HPDE6-E6E7 (cell line): Measurements from ENCODE around the gene AASS.

Experiments used
- DNase-seq: peaks from one replicate; pipeline ENCODE4 v3.0.0; 2011; ENCODE audit warnings: missing footprints; ENCODE audit errors: extremely low spot score

AASS gene

DNA sequence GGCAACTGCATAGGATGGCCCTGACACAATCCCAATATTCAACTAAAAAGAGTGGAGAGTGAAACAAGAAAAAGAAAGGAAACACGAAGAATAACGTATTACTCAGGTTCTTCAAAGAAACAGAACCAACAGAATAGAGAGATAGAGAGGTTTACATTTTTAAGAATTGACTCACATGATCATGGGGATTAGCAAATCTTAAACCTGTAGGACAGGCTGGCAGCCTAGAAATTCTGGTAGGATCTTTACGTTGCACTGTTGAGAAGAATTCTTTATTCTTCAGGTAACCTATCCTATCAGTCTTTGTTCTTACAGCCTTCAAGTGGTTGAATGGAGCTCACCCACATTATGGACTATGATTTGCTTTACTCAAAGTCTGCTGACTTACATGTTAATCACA is 103.9 kb downstream of the AASS start:
- DNase-seq: peak; percentile 13

DNA sequence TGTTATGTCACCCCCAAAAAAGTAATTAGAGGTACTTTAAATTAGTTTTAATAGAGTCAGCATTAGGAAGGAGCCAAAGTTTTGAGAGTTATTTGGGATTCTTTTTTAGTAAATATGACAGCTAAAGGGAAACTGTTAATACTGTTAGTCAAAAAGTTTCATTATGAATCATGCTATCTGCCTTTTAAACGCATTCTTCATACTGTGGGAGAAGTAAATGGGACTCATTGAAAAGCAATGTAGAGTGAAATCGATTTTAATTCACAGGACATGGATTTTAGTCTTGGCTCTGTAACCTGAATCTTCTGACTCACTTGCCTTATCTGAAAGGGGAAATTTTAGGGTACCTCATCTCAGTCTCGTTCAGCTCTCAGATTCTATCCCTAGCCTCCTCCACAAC is 105.1 kb downstream of the AASS start:
- DNase-seq: no peak

DNA sequence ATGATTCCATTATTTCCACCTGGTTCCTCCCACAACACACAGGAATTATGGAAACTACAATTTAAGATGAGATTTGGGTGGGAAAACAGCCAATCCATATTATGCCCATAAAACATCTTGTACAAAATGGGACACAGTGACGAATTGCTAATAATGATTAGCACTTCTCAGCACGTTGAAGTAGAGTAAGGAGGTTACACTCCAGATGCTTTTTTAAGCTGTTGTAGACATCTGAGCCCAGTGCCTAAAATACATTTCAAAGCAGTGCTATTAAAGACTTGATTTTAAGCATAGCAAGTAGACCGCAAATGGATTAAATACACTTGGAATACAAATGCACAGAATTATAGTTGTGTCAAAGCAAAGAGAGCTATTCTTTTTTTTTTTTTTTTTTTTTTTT is 105.9 kb downstream of the AASS start:
- DNase-seq: no peak

DNA sequence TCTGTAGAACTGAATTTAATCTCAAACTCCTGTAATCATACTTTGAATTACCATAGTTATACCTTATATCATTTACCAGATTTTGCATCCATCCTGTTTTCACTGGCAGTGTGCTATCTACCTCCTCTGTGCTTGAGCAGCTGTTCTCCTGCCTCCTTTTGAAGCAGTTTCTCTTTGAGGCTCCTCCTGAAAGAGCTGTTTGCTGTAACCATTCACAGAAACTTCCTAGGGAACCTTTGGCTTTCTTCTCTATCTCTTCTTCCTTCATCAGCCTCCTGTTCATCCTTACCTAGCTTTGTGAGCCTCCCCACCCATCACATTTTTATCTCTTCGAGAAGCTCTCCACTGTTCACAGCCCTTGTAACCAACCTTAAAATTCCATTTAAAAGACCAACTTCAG is 108.2 kb downstream of the AASS start:
- DNase-seq: no peak

DNA sequence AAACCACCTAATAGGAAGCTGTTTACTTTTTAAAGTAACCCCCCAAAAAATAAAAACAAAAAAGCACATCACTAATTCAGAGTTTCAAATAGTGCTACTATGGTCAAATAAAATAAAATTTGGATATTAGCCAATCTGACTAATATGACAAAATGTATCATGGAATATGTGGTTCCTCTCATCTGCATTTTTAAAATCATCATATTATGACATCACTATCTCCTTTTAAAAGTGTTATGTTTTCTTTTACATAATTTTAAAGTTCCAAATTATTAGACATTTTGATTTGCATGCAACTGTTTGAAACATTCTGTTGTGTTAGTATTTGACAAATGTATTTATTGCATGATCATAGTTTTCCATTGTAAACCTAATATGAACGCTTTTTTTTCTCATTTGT is 110.4 kb downstream of the AASS start:
- DNase-seq: no peak

DNA sequence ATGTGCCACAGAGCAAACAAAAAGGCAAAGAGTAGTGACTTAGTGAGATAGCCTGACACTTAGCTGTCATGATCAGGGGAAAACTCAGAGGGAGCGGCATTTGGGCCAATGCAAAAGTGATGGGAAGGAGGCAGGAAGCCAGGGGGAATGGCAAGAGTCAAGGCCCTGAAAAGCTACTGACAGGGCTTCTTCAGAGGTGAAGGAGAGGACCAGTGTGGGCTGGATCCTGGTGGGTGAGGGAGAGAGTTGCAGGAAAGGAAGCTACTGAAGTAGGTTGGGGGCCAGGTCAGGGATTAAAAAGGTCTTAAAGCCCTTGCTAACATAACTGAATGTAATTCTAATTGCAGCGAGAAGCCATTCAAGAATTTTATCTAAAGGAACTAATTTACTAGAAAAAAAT is 117.0 kb downstream of the AASS start:
- DNase-seq: no peak
